GM19025 (cell line): ENCODE results near the gene MVB12A.
A peak's percentile ranks its signal among the peaks of the same experiment; 100 is the strongest.

Experiments
- ATAC-seq: cut with Tn5 transposase; IDR thresholded peaks from one replicate; pipeline ENCODE4 v1.9.1; 2021; ENCODE audit warnings: mild to moderate bottlenecking, low read depth, moderate library complexity; ENCODE audit not compliant: unreplicated experiment

MVB12A gene

GRCh38 chr19:17404621-17405249 lies 15.1 kb upstream of the MVB12A start:
- no peak for ATAC-seq

GRCh38 chr19:17405250-17406045 lies 14.4 kb upstream of the MVB12A start, which contains the start of gene BST2:
BST2 (minus strand) TSS chr19:17405630; CDS start chr19:17405575, 55 bp downstream.
- ATAC-seq: peak; percentile 75

- no peak for ATAC-seq
Observed at GRCh38 chr19:17406046-17406886, 13.6 kb upstream of the MVB12A start.

- no peak for ATAC-seq
Observed at GRCh38 chr19:17406887-17407196, 13.0 kb upstream of the MVB12A start.

GRCh38 chr19:17409990-17410389 lies 9.9 kb upstream of the MVB12A start:
- ATAC-seq: no peak

GRCh38 chr19:17411801-17412200 lies 8.0 kb upstream of the MVB12A start:
- no peak for ATAC-seq

- ATAC-seq: no peak
Observed at GRCh38 chr19:17414097-17414496, 5.8 kb upstream of the MVB12A start.

- ATAC-seq: no peak
Observed at GRCh38 chr19:17415121-17415520, 4.7 kb upstream of the MVB12A start.

- ATAC-seq: no peak
Observed at GRCh38 chr19:17418710-17419109, 1.1 kb upstream of the MVB12A start.

- no peak for ATAC-seq
Observed at GRCh38 chr19:17419154-17419620, 660 bp upstream of the MVB12A start.

GRCh38 chr19:17420475-17420924 lies 653 bp downstream of the MVB12A start:
- ATAC-seq: no peak

GRCh38 chr19:17421942-17422341 lies 2.1 kb downstream of the MVB12A start:
- no peak for ATAC-seq

GRCh38 chr19:17423429-17424208 lies 3.8 kb downstream of the MVB12A start:
- no peak for ATAC-seq

GRCh38 chr19:17424743-17425365 lies 5.0 kb downstream of the MVB12A start:
- ATAC-seq: no peak

GRCh38 chr19:17429641-17430113 lies 9.8 kb downstream of the MVB12A start:
- ATAC-seq: no peak

- ATAC-seq: no peak
Observed at GRCh38 chr19:17431417-17431816, 11.6 kb downstream of the MVB12A start.

- ATAC-seq: no peak
Observed at GRCh38 chr19:17435218-17435617, 15.4 kb downstream of the MVB12A start.

- no peak for ATAC-seq
Observed at GRCh38 chr19:17436094-17436873, 16.4 kb downstream of the MVB12A start.

- ATAC-seq: no peak
Observed at GRCh38 chr19:17436874-17437267, 17.0 kb downstream of the MVB12A start.
